ENCODE results near the gene CDH13.

Gene CDH13

DNA sequence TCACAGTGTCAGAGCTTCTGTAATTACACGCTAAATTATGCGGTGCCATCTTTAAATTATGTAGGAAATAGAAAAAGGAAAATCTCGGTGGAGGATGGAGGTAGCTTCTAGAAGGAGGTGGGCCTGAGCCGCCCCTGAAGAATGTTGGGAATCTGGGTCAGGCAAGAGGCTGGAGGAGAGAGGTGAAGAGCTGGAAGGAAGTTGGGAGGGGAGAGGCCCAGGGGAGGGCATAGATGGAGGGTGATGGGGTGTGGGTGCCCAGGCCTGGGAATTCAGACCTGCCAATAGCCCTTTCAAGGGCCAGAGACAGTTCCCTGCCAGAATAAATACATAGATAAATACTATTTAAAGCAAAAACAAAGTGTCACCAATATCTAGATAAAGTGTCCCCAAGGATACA, 766.0 kb downstream of the CDH13 start:
- DNase-seq: no peak

GRCh38 chr16:83393196-83393981, 766.6 kb downstream of the CDH13 start:
- DNase-seq: no peak

DNA sequence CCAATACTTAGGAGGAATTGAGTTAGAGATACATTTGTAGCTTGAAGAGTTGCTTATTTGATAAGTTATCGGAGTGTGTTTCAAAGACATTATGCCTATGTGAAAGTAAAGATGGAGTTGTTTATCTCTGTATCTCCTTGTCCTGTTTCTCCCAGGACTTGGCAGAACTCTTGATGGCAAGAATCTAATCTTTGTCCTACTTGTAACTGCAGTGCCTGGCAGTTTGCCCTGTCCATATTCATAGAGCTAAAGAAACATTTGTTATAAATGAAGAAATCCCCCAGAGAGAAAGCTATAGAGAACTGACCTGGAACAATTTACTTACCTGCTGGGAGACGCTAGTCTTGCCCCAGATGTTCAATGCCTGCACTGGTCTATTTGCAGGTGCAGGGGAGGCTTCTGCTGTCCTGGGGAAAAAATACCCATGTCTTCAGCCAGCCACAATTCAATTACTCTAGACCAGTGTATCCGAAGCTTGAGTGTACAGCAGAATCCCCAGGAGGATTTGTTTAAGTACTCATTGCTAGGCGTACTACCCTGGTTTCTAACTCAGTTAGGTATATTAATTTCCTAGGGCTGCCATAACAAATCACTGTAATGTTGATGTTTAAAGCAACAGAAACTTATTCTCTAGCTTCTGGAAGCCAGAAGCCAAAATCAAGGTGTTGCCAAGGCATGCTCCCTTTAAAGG, 771.0 kb downstream of the CDH13 start:
- DNase-seq: no peak

GRCh38 chr16:83400234-83400633, 773.5 kb downstream of the CDH13 start:
- DNase-seq: no peak

DNA sequence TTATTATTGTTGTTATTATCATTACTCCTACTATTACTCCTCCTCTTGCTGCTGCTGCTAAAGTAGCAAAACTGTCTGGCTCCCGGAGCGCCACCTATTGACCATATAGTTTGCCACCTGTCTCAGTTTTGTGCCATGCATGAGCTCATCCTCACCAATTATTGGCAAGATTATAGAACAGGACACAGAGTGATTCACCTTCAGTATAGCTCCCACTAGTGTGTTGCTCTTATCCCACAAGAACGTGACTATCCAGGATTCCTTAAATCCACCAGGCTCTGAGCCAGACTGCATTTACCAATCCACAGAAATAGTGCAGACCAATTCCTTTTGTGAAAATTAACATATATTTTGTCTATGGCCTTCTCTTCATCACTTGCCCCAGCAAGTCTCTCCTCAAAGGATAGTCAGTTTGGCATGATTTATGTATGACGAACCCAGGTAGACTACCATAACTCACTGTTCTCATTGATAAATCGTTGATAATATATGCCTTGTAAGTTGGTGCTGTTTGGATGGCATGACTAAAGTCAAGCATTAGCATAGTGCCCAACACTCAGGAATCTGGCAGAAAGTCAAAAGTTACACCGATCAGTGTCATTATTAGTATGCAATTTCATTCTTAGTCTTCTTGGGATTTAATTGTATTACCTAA, 775.5 kb downstream of the CDH13 start:
- no peak for DNase-seq

DNA sequence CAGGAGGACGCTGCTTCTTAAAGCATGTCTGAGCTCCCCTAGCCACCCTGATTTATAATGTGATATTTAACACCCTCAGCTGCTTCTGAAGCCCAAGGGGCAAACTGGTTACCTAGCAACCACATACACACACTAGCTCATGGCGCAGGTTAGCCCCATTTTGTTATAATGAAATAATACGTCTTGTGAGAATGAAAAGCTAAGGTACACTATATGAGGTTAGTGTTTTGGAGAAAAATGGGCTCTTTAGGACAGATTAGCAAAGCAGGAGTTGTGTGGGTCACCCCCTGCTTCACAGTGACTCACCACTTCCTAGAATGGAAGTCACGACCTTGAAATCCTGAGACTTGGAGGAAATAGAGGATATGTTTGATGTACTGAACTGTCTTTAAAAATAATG, 776.2 kb downstream of the CDH13 start:
- DNase-seq: no peak

DNA sequence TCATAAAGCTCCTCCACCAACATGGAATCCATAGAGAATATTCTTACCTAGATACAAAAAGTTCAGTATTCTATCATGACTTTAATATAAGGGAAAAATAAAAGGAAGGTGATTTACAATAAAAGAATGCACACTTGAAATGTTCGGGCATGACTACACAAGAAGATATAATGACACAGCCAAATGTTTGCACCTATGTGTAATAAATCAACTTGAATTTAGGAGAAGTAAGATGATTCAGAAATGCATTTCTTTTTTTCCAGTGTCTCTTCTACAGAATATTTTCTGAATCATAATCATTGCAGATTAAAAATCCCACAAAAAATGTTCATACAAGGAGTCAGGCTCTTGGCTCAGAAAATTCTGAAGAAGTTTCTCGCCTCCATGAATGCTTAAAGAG, 777.0 kb downstream of the CDH13 start:
- DNase-seq: no peak

DNA sequence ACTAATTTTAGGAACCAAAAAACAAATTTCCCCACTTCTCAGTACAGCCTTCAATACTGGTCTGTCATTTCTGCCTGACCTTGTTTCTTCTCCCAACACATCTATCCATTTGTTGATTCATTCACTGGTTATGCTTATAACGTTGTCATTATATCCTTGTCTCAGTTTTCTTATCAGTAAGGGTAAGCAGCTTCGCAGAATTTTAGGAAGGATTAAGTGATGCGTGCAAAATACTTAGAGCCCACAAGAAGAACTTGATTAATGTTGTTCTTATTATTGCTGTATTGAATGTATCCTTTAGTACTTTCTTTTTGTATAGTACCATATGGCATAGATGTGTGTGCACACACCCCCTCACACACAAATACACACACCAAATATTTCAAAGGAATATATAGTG, 777.5 kb downstream of the CDH13 start:
- no peak for DNase-seq

- no peak for DNase-seq
Observed at GRCh38 chr16:83407928-83408327, 781.2 kb downstream of the CDH13 start.

DNA sequence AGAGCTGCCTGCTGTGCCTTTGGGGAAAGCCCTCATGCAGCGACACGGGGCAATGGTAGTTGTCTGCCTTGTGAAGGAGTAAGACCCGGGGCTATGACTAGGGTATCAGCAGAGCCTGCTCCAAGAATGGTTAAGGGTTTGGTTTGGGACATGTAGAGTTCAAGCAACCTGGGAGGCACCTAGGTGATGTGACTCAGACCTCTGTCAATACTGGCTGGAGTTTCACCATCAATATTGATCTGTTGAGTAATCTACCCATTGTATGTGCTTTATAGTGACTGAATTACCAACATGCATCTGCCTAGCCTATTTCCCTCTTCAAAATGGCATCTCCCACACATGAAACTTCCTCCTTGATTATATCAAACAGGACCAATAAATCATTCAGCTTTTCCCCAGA, 782.6 kb downstream of the CDH13 start:
- DNase-seq: no peak

DNA sequence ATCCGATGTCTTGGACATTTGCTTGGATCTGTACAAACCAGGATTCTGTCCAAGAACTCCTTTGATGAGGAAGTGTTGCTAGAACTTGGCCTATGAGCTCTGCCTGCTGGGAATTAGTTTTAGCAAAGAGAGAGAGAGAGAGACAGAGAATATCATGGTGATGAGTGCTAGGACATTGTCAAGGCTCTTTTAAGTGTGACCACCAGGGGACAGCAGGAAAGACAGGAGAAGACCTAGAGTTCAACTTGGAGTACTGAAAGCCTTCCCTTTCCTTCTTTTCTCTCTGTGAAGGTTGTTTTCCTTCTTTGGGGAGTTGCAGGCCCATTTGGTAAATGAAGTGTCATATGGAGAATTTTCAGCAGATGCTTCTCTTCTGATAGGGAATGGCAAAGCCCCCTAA, 791.8 kb downstream of the CDH13 start:
- no peak for DNase-seq

- no peak for DNase-seq
Observed at GRCh38 chr16:83420206-83420760, 793.5 kb downstream of the CDH13 start.

DNA sequence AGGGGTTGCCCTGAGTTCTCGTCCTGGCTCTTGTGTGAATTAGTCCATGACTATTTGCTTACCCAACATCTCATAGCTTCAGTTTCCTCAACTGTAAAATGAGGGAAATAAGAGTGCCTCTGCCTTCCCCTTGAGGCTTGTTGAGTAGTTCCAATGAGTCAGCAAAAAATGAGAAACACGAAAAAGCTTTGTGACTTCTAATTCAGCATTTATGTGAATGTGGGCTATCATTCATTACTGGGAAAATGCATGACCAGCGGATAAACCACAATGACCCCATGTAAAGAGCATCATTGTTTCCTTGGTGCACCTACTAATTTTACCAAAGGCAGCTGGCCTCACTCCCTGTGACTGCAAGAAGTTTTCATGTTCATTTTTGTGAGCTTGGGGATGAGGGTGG, 806.4 kb downstream of the CDH13 start:
- no peak for DNase-seq

GRCh38 chr16:83437036-83437435, 810.3 kb downstream of the CDH13 start:
- DNase-seq: no peak

- DNase-seq: no peak
Observed at GRCh38 chr16:83438326-83438725, 811.6 kb downstream of the CDH13 start.

DNA sequence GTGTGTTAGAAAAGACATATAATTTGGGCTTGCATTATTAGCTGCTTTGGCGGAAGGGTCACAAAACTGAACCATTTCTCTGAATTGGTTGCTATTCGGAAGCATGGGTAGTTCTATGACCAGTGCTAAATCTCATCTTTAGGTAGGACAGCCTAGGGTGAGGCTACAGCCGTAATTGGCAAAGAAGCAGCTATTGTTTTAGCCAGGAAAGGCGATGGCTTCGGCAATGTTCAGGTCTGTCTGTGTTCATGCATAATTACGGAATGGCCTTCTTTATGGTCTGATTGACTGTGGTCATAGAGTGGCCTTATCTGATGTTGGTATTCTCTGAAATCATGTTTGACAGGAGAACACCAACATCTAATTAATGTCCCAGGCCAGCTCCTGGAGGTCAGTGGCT, 812.6 kb downstream of the CDH13 start:
- no peak for DNase-seq

- no peak for DNase-seq
Observed at GRCh38 chr16:83441517-83441916, 814.7 kb downstream of the CDH13 start.

GRCh38 chr16:83443972-83444371, 817.2 kb downstream of the CDH13 start:
- DNase-seq: no peak

- no peak for DNase-seq
Observed at GRCh38 chr16:83447560-83447959, 820.8 kb downstream of the CDH13 start.

- no peak for DNase-seq
Observed at GRCh38 chr16:83449861-83450260, 823.1 kb downstream of the CDH13 start.

GRCh38 chr16:83453977-83454376, 827.2 kb downstream of the CDH13 start:
- no peak for DNase-seq

GRCh38 chr16:83455716-83456115, 828.9 kb downstream of the CDH13 start:
- DNase-seq: no peak

DNA sequence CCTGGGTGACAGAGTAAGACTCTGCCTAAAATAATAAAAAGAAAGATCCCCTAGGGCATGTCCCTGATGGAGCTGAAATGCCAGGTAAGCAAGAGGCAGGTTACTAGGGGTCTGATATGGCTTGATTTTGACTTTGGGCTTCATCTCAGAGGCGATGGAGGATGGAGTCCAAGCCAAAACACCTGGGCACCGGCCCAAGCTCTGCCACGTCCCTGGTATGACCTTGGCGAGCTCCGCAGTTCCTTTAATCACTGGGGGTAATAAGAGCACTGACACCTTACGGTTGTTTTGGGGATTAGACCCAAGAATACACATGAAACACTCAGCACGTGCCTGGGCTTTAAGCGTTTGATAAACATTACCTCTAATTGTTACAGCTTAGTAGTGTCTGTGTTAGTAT, 830.2 kb downstream of the CDH13 start:
- DNase-seq: no peak

DNA sequence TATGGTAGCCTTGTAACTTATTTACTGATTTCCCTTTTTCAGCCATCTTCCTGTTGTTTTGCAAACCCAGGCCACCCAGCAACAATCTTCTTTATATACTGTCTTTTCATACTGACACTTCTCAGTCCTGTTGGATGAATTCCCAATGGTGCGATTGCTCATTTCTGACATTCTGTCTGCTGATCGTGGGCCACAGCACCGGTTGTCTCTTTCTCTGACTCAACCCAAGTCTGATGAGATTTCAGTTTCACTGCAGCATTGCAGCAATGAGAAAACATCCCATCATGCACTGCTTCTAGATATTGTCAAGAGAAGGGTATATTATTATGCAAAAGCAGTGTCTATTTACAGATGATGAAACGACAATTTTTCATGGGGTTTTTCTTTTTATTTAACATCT, 831.8 kb downstream of the CDH13 start:
- peak in 1 of 5 donors; percentile 1 for DNase-seq

Measured in T-helper 1 cell (primary cell).